H1 (cell line): ENCODE results near the gene VWF. TPM values are rescaled to one million over a fixed set of nuclear protein-coding genes. Genes with fewer than 3 reads are reported as not detected.

ENCODE experiments used
- CTCF ChIA-PET: fragments of 300-600 bp; sonication (Branson Sonifier 250); formaldehyde crosslinking; loops from one replicate; lab custom pipeline; 2021; ENCODE audit not compliant: partially characterized antibody; lab: Charles Lee
- POLR2A ChIA-PET: fragments of 300-600 bp; sonication (Branson Sonifier 250); formaldehyde crosslinking; loops from one replicate; lab custom pipeline; 2021; ENCODE audit warnings: inconsistent platforms; ENCODE audit not compliant: partially characterized antibody; lab: Charles Lee
- DNase-seq, 2 experiments: peaks; one replicate each; pipeline versions ENCODE4 v3.0.0 to v3.0.0-alpha.2; 2010 to 2022; ENCODE audit warnings: low spot score in 2 of 2, low read depth in 1 of 2, mixed read lengths in 1 of 2
- FAIRE-seq: peaks from 2 replicates; lab custom pipeline; 2011; peaks lifted over from hg19 to GRCh38; lab: Jason Lieb, UNC
- H2AFZ ChIP-seq: 2 replicates; pipeline ENCODE4 v1.8.1; 2012; ENCODE audit warnings: low read length, inconsistent platforms
- H2AK5ac ChIP-seq: 2 replicates; pipeline ENCODE4 v1.6.1; 2013; ENCODE audit warnings: low read depth, low read length
- H2BK120ac ChIP-seq: replicated peaks from 2 replicates; pipeline ENCODE3; 2013; ENCODE audit warnings: low read depth, low read length, inconsistent platforms
- H2BK12ac ChIP-seq: 2 replicates; pipeline ENCODE4 v1.6.1; 2013; ENCODE audit warnings: low read depth, low read length
- H2BK15ac ChIP-seq: 2 replicates; pipeline ENCODE4 v1.6.1; 2013; ENCODE audit warnings: low read length
- H2BK20ac ChIP-seq: 2 replicates; pipeline ENCODE4 v1.6.1; 2013; ENCODE audit warnings: low read length
- H2BK5ac ChIP-seq: 2 replicates; pipeline ENCODE4 v1.6.1; 2013; ENCODE audit warnings: low read depth, low read length
- H3K14ac ChIP-seq: 2 replicates; pipeline ENCODE4 v1.6.1; 2013; ENCODE audit warnings: inconsistent platforms; ENCODE audit not compliant: insufficient read length
- H3K18ac ChIP-seq: 2 replicates; pipeline ENCODE4 v1.6.1; 2013; ENCODE audit warnings: low read length; ENCODE audit errors: extremely low read depth
- H3K23ac ChIP-seq: 2 replicates; pipeline ENCODE4 v1.6.1; 2013; ENCODE audit warnings: inconsistent platforms; ENCODE audit not compliant: insufficient read length
- H3K23me2 ChIP-seq: 2 replicates; pipeline ENCODE4 v1.6.1; 2013; ENCODE audit warnings: low read depth, low read length
- H3K27ac ChIP-seq: 2 replicates; pipeline ENCODE4 v1.6.1; 2011; ENCODE audit warnings: low read depth, low read length, inconsistent platforms
- H3K27me3 ChIP-seq, 4 experiments: replicated peaks in 1 of 4; 1 replicate in 1 of 4; 2 replicates in 3 of 4; pipeline versions ENCODE4 v1.6.1 to v1.8.1; 2011 to 2013; ENCODE audit warnings: low read length in 3 of 4, mild to moderate bottlenecking in 3 of 4, inconsistent platforms in 2 of 4, mixed read lengths in 2 of 4, moderate library complexity in 1 of 4; ENCODE audit not compliant: control insufficient read depth in 3 of 4, insufficient read depth in 3 of 4; ENCODE audit errors: extremely low read depth in 1 of 4
- H3K36me3 ChIP-seq, 4 experiments: 2 replicates each; pipeline versions ENCODE4 v1.6.1 to v1.8.1; 2011 to 2013; ENCODE audit warnings: mild to moderate bottlenecking in 4 of 4, low read length in 3 of 4, moderate library complexity in 2 of 4, control low read depth in 1 of 4, inconsistent platforms in 1 of 4; ENCODE audit not compliant: insufficient read depth in 4 of 4, control insufficient read depth in 2 of 4
- H3K4ac ChIP-seq: replicated peaks from 2 replicates; pipeline ENCODE3; 2013; ENCODE audit warnings: low read length, low read depth, mixed read lengths, inconsistent platforms; ENCODE audit not compliant: insufficient read length
- H3K4me1 ChIP-seq, 4 experiments: replicated peaks in 1 of 4; 1 replicate in 1 of 4; 2 replicates in 3 of 4; pipeline versions ENCODE4 v1.6.1 to v1.8.1; 2011 to 2013; ENCODE audit warnings: low read length in 3 of 4, inconsistent platforms in 2 of 4, mixed read lengths in 1 of 4; ENCODE audit not compliant: insufficient read depth in 4 of 4, control insufficient read depth in 3 of 4
- H3K4me2 ChIP-seq, 2 experiments: 2 replicates each; pipeline versions ENCODE4 v1.6.1 to v1.8.1; 2011 to 2013; ENCODE audit warnings: low read depth in 2 of 2, low read length in 2 of 2, control low read depth in 1 of 2, inconsistent platforms in 1 of 2, mild to moderate bottlenecking in 1 of 2; ENCODE audit not compliant: insufficient read depth in 1 of 2
- H3K4me3 ChIP-seq, 4 experiments: fragments of 200-600, 300-600 bp in 1 of 4; sonication (generic), shearing (Covaris generic), sonication (Bioruptor Twin) in 1 of 4; 2 replicates each; pipeline versions ENCODE4 v1.5.1 to v1.8.1; 2011 to 2016; ENCODE audit warnings: low read length in 4 of 4, low read depth in 3 of 4, control low read depth in 2 of 4, inconsistent platforms in 2 of 4, mild to moderate bottlenecking in 2 of 4, mixed read lengths in 1 of 4, moderate library complexity in 1 of 4; ENCODE audit not compliant: insufficient read depth in 2 of 4; ENCODE audit errors: extremely low read depth in 1 of 4
- H3K56ac ChIP-seq: replicated peaks from 2 replicates; pipeline ENCODE3; 2013; ENCODE audit warnings: low read depth, mild to moderate bottlenecking, mixed read lengths, low read length, inconsistent platforms; ENCODE audit not compliant: insufficient read length
- H3K79me1 ChIP-seq: 2 replicates; pipeline ENCODE4 v1.6.1; 2013; ENCODE audit warnings: low read depth, low read length, control low read depth
- H3K79me2 ChIP-seq, 2 experiments: 2 replicates each; pipeline versions ENCODE4 v1.6.1 to v1.8.1; 2012 to 2013; ENCODE audit warnings: low read length in 2 of 2, mild to moderate bottlenecking in 2 of 2, inconsistent platforms in 1 of 2; ENCODE audit not compliant: insufficient read depth in 2 of 2, control insufficient read depth in 1 of 2
- H3K9ac ChIP-seq, 4 experiments: replicated peaks in 1 of 4; 1 replicate in 1 of 4; 2 replicates in 3 of 4; pipeline versions ENCODE4 v1.6.1 to v1.8.1; 2011 to 2013; ENCODE audit warnings: low read depth in 3 of 4, low read length in 3 of 4, control low read depth in 2 of 4, mild to moderate bottlenecking in 2 of 4, moderate library complexity in 2 of 4, inconsistent platforms in 1 of 4; ENCODE audit errors: extremely low read depth in 1 of 4
- H3K9me3 ChIP-seq, 2 experiments: 2 replicates each; pipeline versions ENCODE4 v1.6.1 to v1.8.1; 2012 to 2013; ENCODE audit warnings: mild to moderate bottlenecking in 2 of 2, moderate library complexity in 2 of 2, control low read depth in 1 of 2, inconsistent platforms in 1 of 2, low read depth in 1 of 2, low read length in 1 of 2, mixed read lengths in 1 of 2; ENCODE audit not compliant: insufficient read depth in 2 of 2
- H4K20me1 ChIP-seq, 2 experiments: replicated peaks in 1 of 2; 2 replicates each; pipeline versions ENCODE3 to v1.8.1; 2011 to 2013; ENCODE audit warnings: inconsistent platforms in 2 of 2, low read length in 2 of 2, mild to moderate bottlenecking in 1 of 2; ENCODE audit not compliant: insufficient read depth in 2 of 2, control insufficient read depth in 1 of 2
- H4K5ac ChIP-seq: 2 replicates; pipeline ENCODE4 v1.6.1; 2013; ENCODE audit warnings: low read length, low read depth, mixed read lengths, inconsistent platforms; ENCODE audit not compliant: insufficient read length
- H4K8ac ChIP-seq: 2 replicates; pipeline ENCODE4 v1.8.0; 2013; ENCODE audit warnings: mild to moderate bottlenecking, moderate library complexity, low read length, inconsistent platforms; ENCODE audit not compliant: insufficient read depth; ENCODE audit errors: extremely low read depth
- H4K91ac ChIP-seq: replicated peaks from 2 replicates; pipeline ENCODE3; 2013; ENCODE audit warnings: low read length, mixed read lengths, inconsistent platforms; ENCODE audit not compliant: insufficient read length
- CTCF ChIP-seq, 3 experiments: IDR thresholded peaks; 1 replicate in 2 of 3; 2 replicates in 1 of 3; pipeline versions ENCODE4 v1.5.1 to v1.6.1; 2011; ENCODE audit warnings: low read length in 3 of 3, mild to moderate bottlenecking in 3 of 3, inconsistent platforms in 2 of 3, low read depth in 1 of 3, moderate library complexity in 1 of 3; ENCODE audit not compliant: insufficient read depth in 1 of 3; ENCODE audit errors: control extremely low read depth in 1 of 3
- KDM4A ChIP-seq: IDR thresholded peaks from one replicate; pipeline ENCODE4 v1.7.1; 2012; ENCODE audit warnings: low read depth, mild to moderate bottlenecking, moderate library complexity, low read length, inconsistent platforms; ENCODE audit not compliant: severe bottlenecking
- KDM5A ChIP-seq: fragments of 200-600 bp; IDR thresholded peaks from 2 replicates; pipeline ENCODE4 v1.7.1; 2012; ENCODE audit warnings: mild to moderate bottlenecking, low read length, inconsistent platforms, mixed read lengths
- RAD21 ChIP-seq, 2 experiments: IDR thresholded peaks in 1 of 2; conservative IDR thresholded peaks in 1 of 2; 2 replicates each; pipeline ENCODE4 v1.6.1; 2011; ENCODE audit warnings: low read depth in 2 of 2, low read length in 2 of 2, improper control_type of control experiment in 1 of 2, inconsistent platforms in 1 of 2, mild to moderate bottlenecking in 1 of 2, moderate library complexity in 1 of 2
- WGBS, 2 experiments: shearing (Covaris generic) in 1 of 2; methylation state at CpG; one replicate each; pipeline versions ENCODE4 v1.1.6 to v1.1.7; 2013 to 2015; ENCODE audit warnings: low lambda C conversion rate in 2 of 2, mixed read lengths in 2 of 2, inconsistent platforms in 1 of 2, low coverage in 1 of 2, missing lambda C conversion rate in 1 of 2; ENCODE audit not compliant: insufficient replicate concordance in 2 of 2, insufficient coverage in 1 of 2, insufficient read length in 1 of 2; ENCODE audit errors: extremely low coverage in 1 of 2, missing lambda C conversion rate in 1 of 2; 5-methylcytosine and 5-hydroxymethylcytosine counted together
- polyA plus RNA-seq, 7 experiments: library from polyadenylated mRNA; depleted of rRNA in 3 of 7; stranded (reverse) in 5 of 7; unstranded in 2 of 7; fragments of >200 nt in 5 of 7; fragments of 200-250 nt in 2 of 7; gene quantifications; 1 replicate in 5 of 7; 2 replicates in 1 of 7; 4 replicates in 1 of 7; pipeline versions ENCODE4 v1.2.1 to v1.2.3, GENCODE V29; 2011 to 2013; ENCODE audit warnings: missing spikeins in 2 of 7, mixed read lengths in 2 of 7
- total RNA-seq: library from RNA; stranded (reverse); fragmentation: NEBNext Ultra II Directional; extraction: Animal tissue kit (Norgen Biotek cat#: 25700); gene quantifications from 2 replicates; pipeline ENCODE4 v1.2.1, GENCODE V29; 2021
- TF ChIP-seq, protein P1 (sequence below): IDR thresholded peaks from 2 replicates; pipeline ENCODE4 v1.6.1; 2011; ENCODE audit warnings: low read length, improper control_type of control experiment

Gene VWF
- total and polyA plus RNA-seq, 2 of the 8 experiments (the other 6 are each of a cell fraction or from before 2014, with no cell fraction given) = 0.39 to 0.60 TPM

GRCh38 chr12:6056406-6057240, 67.8 kb downstream of the VWF start:
- CTCF ChIA-PET = interaction anchor here (0.6 to 7.1 kb wide), 12 partner anchors 9 to 228 kb away, joined by 3 to 36 read pairs (median 4); no protein-coding TSS in a partner anchor
- peak overlapping the region; percentile 76; the same call in 1 of the 2 replicates for H4K8ac ChIP-seq
- peak overlapping the region; percentile 38 to 62 (median 40) for H3K4me3 ChIP-seq
- POLR2A ChIA-PET = interaction anchor here (1.0 to 1.1 kb wide), 2 partner anchors 228 to 283 kb away, joined by 3 read pairs; no protein-coding TSS in a partner anchor
- peak overlapping the region; percentile 93 for H3K18ac ChIP-seq
- H3K9ac ChIP-seq = 0 out of 7 replicates have a peak overlapping the region, but pooled peaks of 2 of the 4 experiments have one; percentile 13 to 18
- H3K4ac ChIP-seq = peak overlapping the region; percentile 17
- H2BK15ac ChIP-seq = peak overlapping the region; percentile 99
- no peak overlapping the region for H2BK20ac ChIP-seq
- no peaks in the 10 kb centered on the region for H4K20me1 ChIP-seq
- H4K91ac ChIP-seq = peak overlapping the region; percentile 61
- H2BK120ac ChIP-seq = no peak overlapping the region
- peak overlapping the region; percentile 65 for H4K5ac ChIP-seq
- H2BK12ac ChIP-seq = peak overlapping the region; percentile 97; the same call in 1 of the 2 replicates
- H3K79me2 ChIP-seq = no peaks in the 10 kb centered on the region
- peak overlapping the region; percentile 71; the same call in 1 of the 2 replicates for H2BK5ac ChIP-seq
- WGBS, 2 experiments = 18% methylated on average over 28 of the region's 58 CpGs; no CpG with 5 or more reads in 1 of the 2 experiments
- no peak overlapping the region for H3K14ac ChIP-seq
- H2AFZ ChIP-seq = peak overlapping the region; percentile 97
- H3K23ac ChIP-seq = no peak overlapping the region
- H3K9me3 ChIP-seq = no peaks in the 10 kb centered on the region
- H3K23me2 ChIP-seq = peaks cover 8% of the 10 kb centered on the region; the same call in 1 of the 2 replicates
- H3K36me3 ChIP-seq = no peaks in the 10 kb centered on the region
- peak; percentile 78 for FAIRE-seq
- H2AK5ac ChIP-seq = 0 out of 2 replicates have a peak overlapping the region, but pooled peaks have one; percentile 86
- peaks cover 7 to 18% (median 16%) of the 10 kb centered on the region in 4 experiments for H3K4me1 ChIP-seq
- H3K27ac ChIP-seq = no peak overlapping the region
- peak overlapping the region; percentile 86 to 92 for H3K4me2 ChIP-seq
- DNase-seq = peak; percentile 33 to 63
- H3K56ac ChIP-seq = no peak overlapping the region
- H3K79me1 ChIP-seq = no peaks in the 10 kb centered on the region
- H3K27me3 ChIP-seq = peaks cover 0 to 16% (median 10%) of the 10 kb centered on the region in 4 experiments; a peak in 5 of 7 replicates
- TF ChIP-seq, protein P1, sequence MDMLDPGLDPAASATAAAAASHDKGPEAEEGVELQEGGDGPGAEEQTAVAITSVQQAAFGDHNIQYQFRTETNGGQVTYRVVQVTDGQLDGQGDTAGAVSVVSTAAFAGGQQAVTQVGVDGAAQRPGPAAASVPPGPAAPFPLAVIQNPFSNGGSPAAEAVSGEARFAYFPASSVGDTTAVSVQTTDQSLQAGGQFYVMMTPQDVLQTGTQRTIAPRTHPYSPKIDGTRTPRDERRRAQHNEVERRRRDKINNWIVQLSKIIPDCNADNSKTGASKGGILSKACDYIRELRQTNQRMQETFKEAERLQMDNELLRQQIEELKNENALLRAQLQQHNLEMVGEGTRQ = no peak
- TF ChIP-seq KDM5A = no peak
- peak; percentile 25 to 56; a peak in 3 of 4 replicates for TF ChIP-seq RAD21 (IDR thresholded peaks at IDR 0.05 in 1 of 2, conservative IDR thresholded peaks at IDR 0.05 in 1 of 2; ENCODE audit: low read depth in 2 of 2, low read length in 2 of 2)
- peak; percentile 95 for TF ChIP-seq KDM4A
- TF ChIP-seq CTCF (IDR thresholded peaks at IDR 0.05; ENCODE audit: control extremely low read depth in 1 of 3, insufficient read depth in 1 of 3, low read depth in 1 of 3, low read length in 3 of 3) = peak; percentile 58 to 66 (median 60)
